Suppressor macrophage treated with lipopolysaccharide for 1 hour (primary cell): ENCODE measurements around the gene MVK.

Source experiments
- DNase-seq, 3 donors: peaks; one replicate each; pipeline ENCODE4 v3.0.0-alpha.2; 2020 to 2022

The MVK gene

GRCh38 chr12:109547286-109547685 lies 26.3 kb upstream of the MVK start:
- DNase-seq, result no peak

DNA sequence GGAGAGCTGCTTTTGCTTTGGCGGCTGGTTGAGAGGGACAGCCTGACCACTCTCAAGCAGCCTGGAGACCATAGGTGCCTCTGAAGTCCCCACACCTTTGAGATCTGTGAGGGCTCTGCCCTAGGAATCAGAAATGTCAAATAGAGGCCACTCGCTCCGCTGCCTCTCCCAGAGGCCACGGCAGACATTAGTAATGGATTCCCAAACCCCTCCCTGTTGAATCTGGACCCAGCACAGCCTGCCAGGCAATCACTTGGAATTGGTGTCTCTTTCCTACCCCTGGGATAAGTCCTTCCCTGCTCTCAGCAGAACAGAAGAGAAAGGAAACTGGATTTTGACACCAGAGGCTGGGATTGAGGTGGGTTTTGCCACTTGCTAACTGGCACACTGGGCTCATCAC lies 25.3 kb upstream of the MVK start:
- no peak for DNase-seq

- no peak for DNase-seq
These were observed 23.9 kb upstream of the MVK start for GRCh38 chr12:109549613-109550270.

- no peak for DNase-seq
These were observed 23.3 kb upstream of the MVK start for GRCh38 chr12:109550281-109550680.

GRCh38 chr12:109551108-109551507 lies 22.5 kb upstream of the MVK start:
- DNase-seq, result no peak

DNA sequence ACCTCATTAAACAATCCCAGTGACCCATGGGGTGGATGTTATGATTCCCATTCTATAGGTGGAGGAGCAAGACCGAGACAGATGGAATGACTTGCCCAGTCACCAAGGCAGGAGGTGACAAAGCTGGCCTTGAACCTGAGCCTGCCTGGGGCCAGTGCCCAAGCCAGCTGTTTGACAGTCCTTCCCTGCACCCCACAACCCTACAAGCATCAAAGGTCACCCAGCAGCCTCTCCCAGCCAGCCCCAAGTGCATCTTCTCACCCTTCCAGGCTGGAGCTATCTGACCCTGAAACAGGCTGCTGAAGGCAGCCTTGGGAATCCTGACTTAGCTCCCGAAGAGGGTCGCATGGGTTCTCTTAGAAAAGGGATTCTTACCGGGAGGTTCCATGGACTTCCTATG lies 20.6 kb upstream of the MVK start:
- DNase-seq, result no peak

GRCh38 chr12:109553483-109553882 lies 20.1 kb upstream of the MVK start:
- DNase-seq, result no peak

DNA sequence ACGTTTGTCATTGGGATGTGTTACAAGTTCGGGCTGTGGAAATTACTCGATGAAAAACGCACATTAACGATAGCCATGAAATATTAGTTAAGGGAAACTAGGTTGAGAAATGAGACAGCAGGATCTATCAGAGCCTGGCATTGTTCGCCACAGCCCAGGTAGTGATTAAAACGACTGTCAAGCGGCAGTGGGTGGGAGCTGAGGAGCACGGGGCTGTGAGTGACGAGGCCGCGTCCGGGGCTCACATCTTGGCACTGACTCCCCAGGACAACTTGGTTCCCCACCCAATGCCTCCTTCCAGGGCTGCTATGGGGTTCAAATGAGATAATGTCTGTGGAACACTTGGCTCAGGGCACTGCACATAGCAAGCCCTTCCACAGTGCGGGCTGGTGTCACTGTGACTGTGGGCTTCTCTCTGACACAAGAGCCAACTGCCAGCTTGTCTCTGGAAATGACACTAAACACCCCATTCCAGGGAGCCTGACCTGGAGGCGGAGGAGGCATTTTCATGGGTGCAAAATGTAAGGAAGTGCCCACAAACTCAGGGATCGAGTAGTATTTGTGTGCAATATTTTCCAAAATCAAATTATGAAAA lies 19.6 kb upstream of the MVK start:
- no peak for DNase-seq

DNA sequence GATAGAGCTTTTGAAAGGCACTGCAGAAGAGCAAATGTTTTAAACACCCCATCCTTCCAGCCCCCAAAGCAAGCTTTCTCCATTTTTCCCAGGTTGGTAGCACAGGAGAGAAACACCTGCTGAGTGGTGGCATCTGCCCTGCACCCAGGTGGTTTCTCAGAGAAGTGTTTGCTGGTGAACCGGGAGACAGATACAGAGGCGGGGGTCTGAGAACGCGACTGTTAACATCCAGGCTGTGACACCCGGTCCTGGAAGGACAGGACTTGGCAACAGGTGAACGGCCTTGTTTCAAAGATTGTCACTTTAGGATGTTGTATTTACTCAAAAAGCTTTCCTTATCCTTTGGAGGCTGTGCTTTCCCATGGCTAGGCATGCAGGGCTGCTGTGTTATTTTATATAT lies 18.8 kb upstream of the MVK start:
- DNase-seq, result no peak

DNA sequence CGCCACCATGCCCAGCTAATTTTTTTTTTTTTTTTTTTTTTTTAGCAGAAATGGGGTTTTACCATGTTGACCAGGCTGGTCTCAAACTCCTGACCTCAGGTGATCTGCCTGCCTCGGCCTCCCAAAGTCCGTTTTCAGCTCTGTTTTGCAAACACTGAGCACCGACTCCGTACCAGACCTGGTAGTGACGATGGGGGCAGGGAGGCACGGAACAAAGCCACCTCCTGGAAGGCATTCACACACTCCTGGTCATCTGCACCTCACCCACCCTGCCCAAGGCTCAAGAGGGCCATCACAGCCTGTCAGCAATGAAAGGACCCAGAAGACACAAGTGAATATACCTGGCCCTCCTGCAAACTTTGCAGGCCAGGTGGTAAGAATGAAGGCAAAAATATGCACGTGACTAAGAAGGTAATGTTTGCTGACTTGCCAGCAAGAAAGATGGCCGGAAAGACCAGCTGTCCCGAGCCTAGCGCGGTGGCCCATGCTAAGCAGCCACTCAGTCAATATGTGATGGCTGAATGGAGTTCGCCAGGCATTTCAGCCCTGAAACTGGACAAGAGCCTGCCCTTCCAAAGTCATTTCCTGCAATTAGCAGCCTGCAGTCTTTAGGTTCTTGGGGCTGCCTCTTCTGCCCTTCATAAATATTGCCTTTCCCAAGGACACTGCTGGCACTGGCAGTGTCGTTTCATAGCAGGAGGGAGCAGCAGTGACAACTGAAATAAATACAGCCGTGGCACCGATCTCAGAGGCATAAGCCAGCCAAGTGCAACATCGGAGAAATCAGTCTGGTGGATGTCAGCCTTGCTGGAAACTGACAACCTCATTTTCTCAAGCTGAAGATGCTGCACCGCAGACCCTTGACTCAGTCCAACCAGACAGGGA lies 17.9 kb upstream of the MVK start:
- no peak for DNase-seq

- DNase-seq, result no peak
These were observed 16.4 kb upstream of the MVK start for GRCh38 chr12:109557200-109557599.

DNA sequence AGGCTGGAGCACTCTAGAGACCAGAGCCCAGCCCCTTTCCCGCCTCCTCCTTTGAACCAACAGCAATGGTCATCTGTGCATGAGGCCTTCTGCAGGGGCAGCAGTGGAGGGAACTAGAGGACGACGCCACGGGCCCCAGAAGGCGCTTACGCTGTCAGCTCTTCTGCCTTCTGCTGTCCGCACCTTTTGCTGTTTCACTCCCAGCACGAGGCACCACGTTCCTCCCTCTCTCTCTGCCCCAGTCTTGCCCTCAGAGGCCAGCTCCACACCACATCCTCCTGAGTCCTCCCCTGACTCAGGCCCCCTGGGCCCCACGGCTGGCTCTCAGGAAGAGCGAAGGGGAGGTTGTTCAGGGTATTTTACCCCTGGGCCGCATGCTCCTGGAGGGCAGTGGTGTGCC lies 15.8 kb upstream of the MVK start:
- DNase-seq, result no peak

DNA sequence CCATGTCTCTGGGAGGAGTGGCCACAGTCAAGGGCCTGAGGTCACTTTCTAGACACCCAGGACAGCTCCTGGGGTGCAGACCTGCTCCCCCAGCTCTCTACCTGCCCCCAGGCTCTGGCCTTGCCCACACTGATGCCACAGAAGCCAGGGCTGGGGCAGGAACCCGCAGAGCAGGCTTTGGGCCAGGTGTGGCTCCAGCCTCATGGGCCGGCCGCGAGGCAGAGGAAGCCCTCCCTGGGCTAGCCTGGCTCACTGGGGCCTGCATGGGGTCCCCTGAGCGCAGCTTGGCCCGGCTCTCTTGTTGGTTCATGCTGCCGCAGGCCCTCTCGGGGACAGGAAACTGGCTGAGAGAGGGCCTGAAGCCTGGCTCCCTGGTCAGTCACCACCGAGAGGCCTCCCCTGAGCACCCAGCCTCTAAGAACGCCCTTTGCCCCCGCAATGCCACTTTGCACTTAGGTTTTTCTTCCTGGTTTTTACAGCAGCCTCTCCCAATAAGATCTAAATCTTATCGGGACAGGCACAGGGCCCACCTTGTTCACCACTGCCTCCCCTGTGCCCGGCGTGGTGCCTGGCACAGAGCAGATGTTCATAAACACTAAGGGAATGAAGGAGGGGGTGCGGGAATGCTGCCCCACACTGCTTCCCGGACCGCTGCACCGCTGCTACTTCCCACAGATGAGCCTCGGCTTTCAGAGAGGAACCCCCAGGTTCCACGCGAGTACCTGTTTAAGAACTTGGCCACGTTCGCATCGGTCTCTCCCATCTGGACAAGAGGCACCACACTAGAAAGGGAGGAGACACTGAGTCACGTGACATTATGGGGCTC lies 15.0 kb upstream of the MVK start:
- no peak for DNase-seq

GRCh38 chr12:109559200-109559505 lies 14.4 kb upstream of the MVK start:
- no peak for DNase-seq

GRCh38 chr12:109559601-109560000 lies 14.0 kb upstream of the MVK start:
- DNase-seq, result no peak

- DNase-seq, result no peak
These were observed 12.5 kb upstream of the MVK start for GRCh38 chr12:109560867-109561710.

DNA sequence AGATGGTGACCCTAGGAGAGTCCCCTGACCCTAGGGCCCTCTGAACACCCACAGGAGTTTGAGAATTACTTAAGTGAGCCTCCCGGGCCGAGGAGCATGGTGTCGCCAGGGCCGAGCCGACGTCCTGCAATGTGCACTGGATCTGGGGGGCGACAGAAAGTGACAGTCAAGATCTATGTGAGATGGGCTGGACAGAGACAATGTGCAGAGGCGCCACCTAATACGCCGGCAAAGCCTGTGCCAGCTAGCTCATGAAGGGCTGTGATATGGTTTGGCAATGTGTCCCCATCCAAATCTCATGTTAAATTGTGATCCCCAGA lies 11.9 kb upstream of the MVK start:
- no peak for DNase-seq

- no peak for DNase-seq
These were observed 10.7 kb upstream of the MVK start for GRCh38 chr12:109562871-109563270.

- no peak for DNase-seq
These were observed 10.0 kb upstream of the MVK start for GRCh38 chr12:109563291-109564284.

DNA sequence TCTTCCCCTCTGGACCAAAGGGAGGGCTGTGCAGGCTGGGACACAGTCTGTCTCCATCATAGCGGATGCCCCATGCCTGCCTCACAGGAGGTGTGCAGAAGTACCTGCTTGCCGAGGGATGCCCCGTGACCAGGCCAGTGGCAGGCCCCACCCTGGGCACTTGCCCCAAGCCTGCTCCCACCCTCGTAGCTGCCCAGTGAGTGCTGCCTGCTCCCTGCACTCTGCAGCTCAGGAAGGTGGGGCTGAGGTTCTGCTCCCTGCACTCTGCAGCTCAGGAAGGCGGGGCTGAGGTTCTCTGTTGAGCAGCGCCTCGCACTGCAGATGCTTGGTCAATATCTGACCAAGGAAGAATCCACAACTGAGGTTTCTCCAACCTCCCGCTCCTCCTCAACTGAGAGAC lies 7.2 kb upstream of the MVK start:
- no peak for DNase-seq

GRCh38 chr12:109567296-109567695 lies 6.3 kb upstream of the MVK start:
- DNase-seq, result no peak
